GM18499 (cell line): ENCODE results near the gene RASSF10.

ENCODE experiments used
- ATAC-seq: cut with Tn5 transposase; IDR thresholded peaks from one replicate; pipeline ENCODE4 v1.9.1; 2021; ENCODE audit warnings: moderate number of reproducible peaks; ENCODE audit not compliant: insufficient read depth, unreplicated experiment

The RASSF10 gene

GRCh38 chr11:12991426-12991825 lies 17.7 kb upstream of the RASSF10 start:
- no peak for ATAC-seq

DNA sequence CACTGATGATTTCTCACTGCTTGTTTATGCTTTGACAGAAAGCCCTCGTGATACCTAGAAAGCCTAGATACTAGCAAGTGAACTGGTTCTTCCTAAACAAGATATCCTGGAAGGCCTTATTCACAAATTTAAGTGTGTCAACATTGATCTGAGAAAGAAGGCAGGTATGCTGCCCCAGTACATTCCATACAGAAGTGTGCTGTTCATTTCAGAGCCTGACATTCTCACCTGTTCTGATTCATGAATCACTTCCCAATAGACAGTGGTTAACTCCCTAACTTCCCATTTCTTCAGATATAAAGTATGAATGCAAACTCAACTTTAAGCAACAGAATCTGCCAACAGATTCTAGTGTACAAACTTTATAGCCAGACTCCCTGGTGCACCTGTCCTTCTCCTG lies 15.5 kb upstream of the RASSF10 start:
- no peak for ATAC-seq

- ATAC-seq, result no peak
These were observed 14.6 kb upstream of the RASSF10 start for GRCh38 chr11:12994476-12994875.

GRCh38 chr11:12995188-12995587 lies 13.9 kb upstream of the RASSF10 start:
- no peak for ATAC-seq

- no peak for ATAC-seq
These were observed 13.3 kb upstream of the RASSF10 start for GRCh38 chr11:12995823-12996222.

- no peak for ATAC-seq
These were observed 11.9 kb upstream of the RASSF10 start for GRCh38 chr11:12997168-12997567.

- no peak for ATAC-seq
These were observed 10.8 kb upstream of the RASSF10 start for GRCh38 chr11:12998336-12998735.

DNA sequence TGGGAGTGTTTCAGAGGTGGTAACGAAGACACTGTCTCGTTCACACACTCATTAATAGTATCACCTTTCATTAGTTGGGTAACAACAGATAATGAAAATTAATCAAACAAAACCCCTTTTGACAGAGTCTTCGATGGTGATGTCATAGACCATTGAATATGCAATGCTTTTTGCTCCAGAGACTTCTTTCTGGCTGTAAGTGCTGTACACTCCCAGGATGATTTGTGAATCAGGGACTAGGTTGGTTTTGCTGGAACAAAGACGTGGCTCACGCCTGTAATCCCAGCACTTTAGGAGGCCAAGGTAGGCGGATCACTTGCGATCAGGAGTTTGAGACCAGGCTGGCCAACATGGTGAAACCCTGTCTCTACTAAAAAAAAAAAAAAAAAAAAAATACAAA lies 9.5 kb upstream of the RASSF10 start:
- ATAC-seq, result no peak

DNA sequence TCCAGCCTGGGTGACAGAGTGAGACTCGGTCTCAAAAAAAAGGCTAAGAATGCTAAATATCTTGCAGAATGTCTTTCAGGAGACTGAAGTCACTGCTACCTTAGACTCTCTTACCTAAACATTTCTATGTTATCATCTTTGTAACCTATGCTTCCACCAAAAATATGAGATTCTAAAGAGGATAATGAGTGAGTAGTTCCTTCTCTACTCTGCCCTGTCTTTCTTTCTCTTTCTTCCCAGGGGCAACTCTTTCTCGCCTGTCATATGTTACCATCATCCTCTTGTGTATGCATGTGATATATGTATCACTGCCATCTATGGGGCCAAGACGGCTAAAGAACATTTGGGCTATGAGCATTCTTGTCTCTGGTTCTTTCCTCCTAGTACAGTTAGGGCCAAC lies 9.0 kb upstream of the RASSF10 start:
- no peak for ATAC-seq

GRCh38 chr11:13000721-13001120 lies 8.4 kb upstream of the RASSF10 start:
- ATAC-seq, result no peak

- ATAC-seq, result no peak
These were observed 5.2 kb upstream of the RASSF10 start for GRCh38 chr11:13003736-13004493.

DNA sequence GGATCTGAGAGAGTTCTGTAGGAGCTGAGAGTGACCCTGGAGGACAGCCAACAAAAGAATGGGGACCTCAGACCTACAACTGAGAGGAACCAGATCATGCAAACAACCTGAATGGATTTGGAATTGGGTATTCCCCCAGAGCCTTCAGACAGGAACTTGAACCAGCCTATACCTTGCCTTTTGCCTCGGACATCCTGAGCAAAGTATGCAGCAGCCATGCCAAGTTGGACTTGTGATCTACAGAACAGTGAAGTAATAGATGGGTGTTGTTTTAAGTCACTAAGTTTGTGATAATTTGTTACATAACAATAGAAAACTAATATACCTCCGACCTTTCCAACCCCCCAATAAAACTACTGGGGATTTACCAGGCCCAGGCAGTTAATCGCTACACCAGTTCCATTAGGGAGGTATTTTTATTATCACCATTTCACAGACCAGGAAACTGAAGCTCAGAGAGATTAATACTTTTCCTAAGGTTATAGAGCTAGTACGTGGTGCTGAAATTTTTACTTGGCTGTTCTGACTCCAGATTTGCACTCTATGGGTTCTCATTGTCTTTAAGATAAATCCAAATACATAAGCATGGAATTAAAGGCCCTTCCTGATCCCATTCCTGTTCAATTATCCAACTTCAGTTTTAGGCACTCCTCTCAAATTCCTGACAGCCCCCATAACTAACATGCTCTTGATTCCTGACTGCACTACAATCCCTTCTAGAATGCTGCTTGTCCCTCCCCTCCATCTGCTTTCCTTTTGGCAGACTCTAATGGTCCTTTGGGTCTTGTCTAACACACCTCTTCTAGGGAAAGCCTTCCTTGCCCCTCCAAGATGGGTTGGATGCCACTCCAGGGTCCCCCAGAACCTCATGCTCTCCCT lies 1.7 kb upstream of the RASSF10 start:
- ATAC-seq, result no peak

DNA sequence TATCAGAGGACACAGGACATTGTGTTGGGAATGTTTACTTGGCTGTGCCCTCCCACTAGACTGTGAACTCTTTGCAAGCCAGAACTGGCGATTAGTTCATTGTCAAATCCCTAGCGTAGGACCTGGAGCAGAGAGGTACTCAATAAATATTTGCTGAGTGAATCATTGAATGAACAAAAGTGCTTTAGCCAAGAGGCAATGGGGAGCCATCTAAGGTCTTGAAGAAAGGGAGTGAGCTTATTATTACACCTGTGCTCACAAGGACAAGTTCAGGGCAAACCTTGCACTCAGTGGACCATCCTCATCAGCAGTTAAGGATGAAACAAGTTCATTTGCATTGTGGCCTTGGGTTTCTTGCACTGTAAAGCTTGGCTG lies 1.1 kb upstream of the RASSF10 start:
- no peak for ATAC-seq

DNA sequence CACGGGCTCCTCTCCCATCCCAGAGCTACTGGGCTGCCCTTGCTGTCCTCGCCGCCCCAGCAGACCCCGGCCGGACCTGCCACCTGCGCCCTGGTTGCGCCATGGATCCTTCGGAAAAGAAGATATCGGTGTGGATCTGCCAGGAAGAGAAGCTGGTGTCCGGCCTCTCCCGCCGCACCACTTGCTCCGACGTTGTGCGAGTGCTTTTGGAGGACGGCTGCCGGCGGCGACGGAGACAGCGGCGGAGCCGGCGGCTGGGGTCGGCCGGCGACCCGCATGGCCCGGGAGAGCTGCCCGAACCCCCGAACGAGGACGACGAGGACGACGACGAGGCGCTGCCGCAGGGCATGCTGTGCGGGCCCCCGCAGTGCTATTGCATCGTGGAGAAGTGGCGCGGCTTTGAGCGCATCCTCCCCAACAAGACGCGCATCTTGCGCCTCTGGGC lies 382 bp downstream of the RASSF10 start:
- ATAC-seq, result no peak

- ATAC-seq, result no peak
These were observed 1.0 kb downstream of the RASSF10 start for GRCh38 chr11:13009921-13010748.

GRCh38 chr11:13010749-13011465 lies 1.8 kb downstream of the RASSF10 start:
- ATAC-seq, result no peak

DNA sequence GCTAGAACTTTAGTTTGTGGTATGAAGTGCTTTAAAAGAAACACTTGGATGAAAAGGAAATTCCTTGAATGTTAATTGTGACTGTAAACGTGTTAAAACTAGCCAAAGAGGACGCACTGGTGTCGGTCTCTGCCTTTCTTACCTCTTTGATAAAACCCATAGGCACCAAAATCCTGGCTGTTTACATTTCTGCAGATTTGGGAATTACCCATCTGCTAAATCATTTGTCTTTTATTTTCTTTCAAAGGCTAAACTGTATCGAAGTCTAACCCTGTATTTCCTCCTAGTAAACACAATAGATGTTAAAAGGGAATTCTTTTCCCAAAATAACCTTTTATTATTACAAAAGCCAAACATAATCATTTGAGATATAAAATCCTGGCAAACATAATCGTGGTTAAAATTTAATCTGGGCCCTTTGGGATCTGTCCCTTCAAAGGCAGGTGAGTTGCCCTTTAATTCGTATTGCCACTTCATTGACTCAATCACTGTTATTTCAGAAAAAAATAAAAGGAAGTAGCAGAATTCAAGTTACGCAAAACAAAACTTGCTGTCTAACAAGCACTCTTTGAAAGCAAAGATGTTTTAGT lies 2.4 kb downstream of the RASSF10 start:
- ATAC-seq, result no peak

DNA sequence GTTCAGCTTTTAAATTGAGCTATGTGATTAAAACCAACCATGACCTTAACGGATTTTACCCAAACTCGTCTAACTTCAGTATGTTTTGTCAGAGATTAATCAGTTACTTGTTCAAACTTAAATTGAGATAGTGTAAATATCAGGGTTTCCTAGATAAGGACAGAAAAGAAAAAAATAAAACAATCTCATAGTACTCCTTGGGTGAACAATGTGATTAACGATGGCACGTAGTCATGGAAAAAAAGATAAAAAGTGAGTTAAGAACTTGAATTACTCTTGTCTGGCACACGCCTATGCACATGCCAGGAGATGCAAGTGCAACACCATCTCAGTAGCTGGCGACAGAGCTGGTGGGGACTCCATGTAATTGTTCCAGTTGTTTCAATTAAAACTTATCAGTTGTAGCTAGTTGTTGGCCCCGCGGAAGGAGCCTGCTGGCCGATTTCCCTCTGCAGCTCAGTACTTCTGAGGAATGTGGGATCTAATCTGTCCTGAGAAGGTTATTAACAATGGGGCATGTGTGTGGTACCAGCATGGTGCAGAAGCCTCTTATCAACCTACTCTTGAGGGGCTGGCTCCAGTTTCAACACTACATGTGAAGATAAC lies 3.0 kb downstream of the RASSF10 start:
- ATAC-seq, result no peak

- ATAC-seq, result no peak
These were observed 4.0 kb downstream of the RASSF10 start for GRCh38 chr11:13013054-13013488.
